Sigmoid colon (tissue), 4 donors: ENCODE results near the gene ZNF2.

Experiments used
- CTCF ChIP-seq, 4 experiments: fragments of 450-650 bp in 3 of 4; fragments of 200-600 bp in 1 of 4; IDR thresholded peaks; one replicate each; pipeline ENCODE4 v1.5.1; 2016 to 2019; ENCODE audit warnings: antibody characterized with exemption in 4 of 4, mild to moderate bottlenecking in 3 of 4, moderate library complexity in 2 of 4
- EP300 ChIP-seq, 4 donors: sonication (generic); formaldehyde crosslinking; IDR thresholded peaks; one replicate each; pipeline ENCODE4 v1.6.1; 2017; ENCODE audit warnings: antibody characterized with exemption in 4 of 4

DNA sequence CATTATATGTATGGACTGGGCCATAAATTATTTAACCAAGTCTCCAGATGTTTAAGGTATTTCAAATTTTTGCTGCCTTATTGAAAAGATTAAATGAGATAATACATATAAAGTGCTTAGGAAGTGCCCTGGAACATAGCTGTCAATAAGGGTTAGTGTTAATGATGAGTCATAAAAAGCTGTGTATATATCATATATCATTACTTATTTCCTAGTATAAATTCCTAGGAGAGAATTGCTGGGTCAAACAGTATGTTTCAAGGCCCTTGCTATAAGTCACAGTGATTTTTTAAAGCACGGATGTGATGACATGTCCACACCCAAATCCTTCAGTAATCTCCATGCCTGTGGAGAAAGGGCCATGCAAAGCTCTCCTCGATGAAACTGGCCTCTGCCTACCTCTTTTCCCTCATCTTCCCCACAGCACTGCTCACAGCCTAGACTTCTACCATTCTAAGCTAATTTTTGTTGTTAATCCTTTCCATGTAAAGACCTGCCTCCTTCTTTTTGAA is 8.5 kb downstream of the ZNF2 start:
- no peak for TF ChIP-seq EP300 (IDR thresholded peaks at IDR 0.05)
- TF ChIP-seq CTCF (IDR thresholded peaks at IDR 0.05): no peak
